Measurements from ENCODE around the gene FAM9B. TPM values are rescaled to one million over a fixed set of nuclear protein-coding genes. Genes with fewer than 3 reads are reported as not detected.

The FAM9B gene
- total RNA-seq, 2 donors from 2014 or later: not detected

DNA sequence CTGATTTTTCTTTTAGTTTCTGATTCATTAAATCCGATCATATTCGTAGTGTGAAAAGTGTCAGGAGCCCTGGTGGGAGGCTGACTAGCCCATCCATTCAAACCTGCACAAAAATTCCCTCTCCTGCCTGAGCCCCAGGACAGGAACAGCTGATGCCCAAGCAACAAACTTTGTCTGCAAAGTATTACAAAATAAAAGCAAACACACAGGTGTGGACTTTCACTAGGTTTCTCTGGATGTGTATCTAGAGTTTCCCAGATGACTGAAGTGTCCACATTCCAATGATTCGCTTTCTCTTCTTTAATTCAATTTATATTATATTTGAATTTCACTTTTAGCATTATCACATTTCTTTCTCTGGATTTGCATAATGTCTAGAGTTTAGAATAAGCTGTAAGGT, 18.2 kb upstream of the FAM9B start:
- H3K27ac ChIP-seq (ENCODE audit: low read depth, low read length): no peak overlapping the region
- H3K27me3 Mint-ChIP-seq (ENCODE audit: insufficient read depth): no peaks in the 10 kb centered on the region
- H3K4me1 Mint-ChIP-seq: no peaks in the 10 kb centered on the region
- no peaks in the 10 kb centered on the region for H3K27me3 ChIP-seq (ENCODE audit: control insufficient read depth, insufficient read depth, low read length, poor library complexity, severe bottlenecking)
- H3K9me3 ChIP-seq (ENCODE audit: control insufficient read depth, low read length): no peaks in the 10 kb centered on the region
- no peaks in the 10 kb centered on the region for H3K36me3 ChIP-seq (ENCODE audit: control insufficient read depth, insufficient read depth, low read length)
- no peaks in the 10 kb centered on the region for H3K36me3 Mint-ChIP-seq (ENCODE audit: low read depth)
- no peak overlapping the region for H3K4me3 ChIP-seq (ENCODE audit: low read length)
- H3K4me1 ChIP-seq (ENCODE audit: control insufficient read depth, insufficient read depth, low read length): no peaks in the 10 kb centered on the region
- no peak overlapping the region for H3K27ac Mint-ChIP-seq
- no peak overlapping the region for H3K9ac ChIP-seq (ENCODE audit: extremely low read depth, low read length, poor library complexity, severe bottlenecking)
- 86% methylated on average over 2 of the region's 3 CpGs; no CpG with 5 or more reads in 1 of the 2 experiments for WGBS, 2 experiments (ENCODE audit: insufficient coverage in 1 of 2, insufficient read length in 1 of 2)
- DNase-seq: no peak
- H3K9me3 Mint-ChIP-seq: peaks cover 11% of the 10 kb centered on the region
- H3K4me3 Mint-ChIP-seq: no peak overlapping the region
- TF ChIP-seq CTCF (conservative IDR thresholded peaks at IDR 0.05): no peak

- Histone ChIP-seq H3K27ac (ENCODE audit: low read depth, low read length) (no peak overlapping the region), H3K4me1 (ENCODE audit: control insufficient read depth, insufficient read depth, low read length) (no peaks in the 10 kb centered on the region), H3K9ac (ENCODE audit: extremely low read depth, low read length, poor library complexity, severe bottlenecking) (no peak overlapping the region), H3K27me3 (ENCODE audit: control insufficient read depth, insufficient read depth, low read length, poor library complexity, severe bottlenecking) (no peaks in the 10 kb centered on the region), H3K9me3 (ENCODE audit: control insufficient read depth, low read length) (no peaks in the 10 kb centered on the region), H3K4me3 (ENCODE audit: low read length) (no peak overlapping the region), H3K36me3 (ENCODE audit: control insufficient read depth, insufficient read depth, low read length) (no peaks in the 10 kb centered on the region)
- Mint-ChIP-seq H3K27ac (no peak overlapping the region), H3K36me3 (ENCODE audit: low read depth) (no peaks in the 10 kb centered on the region), H3K4me3 (no peak overlapping the region), H3K27me3 (ENCODE audit: insufficient read depth) (no peaks in the 10 kb centered on the region), H3K4me1 (no peaks in the 10 kb centered on the region), H3K9me3 (peaks cover 10% of the 10 kb centered on the region)
- no peak for DNase-seq
- 96% methylated on average over 2 of the region's 3 CpGs; no CpG with 5 or more reads in 1 of the 2 experiments for WGBS, 2 experiments (ENCODE audit: insufficient coverage in 1 of 2, insufficient read length in 1 of 2)
- no peak for TF ChIP-seq CTCF (conservative IDR thresholded peaks at IDR 0.05)
Measured at GRCh38 chrX:9050331-9050730, 16.4 kb upstream of the FAM9B start.

DNA sequence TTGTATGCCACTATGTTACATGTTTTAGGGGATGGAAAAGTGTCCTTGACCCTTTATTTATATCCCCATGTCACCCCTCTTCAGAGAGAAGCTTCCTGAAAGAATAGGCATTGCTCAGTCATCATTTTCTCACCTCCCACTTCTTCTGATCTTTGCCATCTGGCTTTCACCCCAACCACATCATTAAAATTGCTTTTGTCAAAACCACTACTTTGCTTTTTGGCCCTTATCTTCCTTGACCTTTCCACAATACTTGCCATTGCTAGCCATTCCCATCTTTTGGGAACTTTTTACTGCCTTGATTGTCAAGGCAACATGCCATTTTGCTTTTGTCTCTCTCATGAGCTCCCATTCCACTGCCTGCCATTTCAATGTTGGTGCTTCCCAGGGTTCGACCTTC, 14.9 kb upstream of the FAM9B start:
- no peaks in the 10 kb centered on the region for H3K4me1 ChIP-seq (ENCODE audit: control insufficient read depth, insufficient read depth, low read length)
- no peak overlapping the region for H3K27ac ChIP-seq (ENCODE audit: low read depth, low read length)
- H3K4me3 ChIP-seq (ENCODE audit: low read length): no peak overlapping the region
- H3K36me3 ChIP-seq (ENCODE audit: control insufficient read depth, insufficient read depth, low read length): no peaks in the 10 kb centered on the region
- 85% methylated on average over 1 of the region's 1 CpG; no CpG with 5 or more reads in 1 of the 2 experiments for WGBS, 2 experiments (ENCODE audit: insufficient coverage in 1 of 2, insufficient read length in 1 of 2)
- no peaks in the 10 kb centered on the region for H3K4me1 Mint-ChIP-seq
- no peak overlapping the region for H3K27ac Mint-ChIP-seq
- no peaks in the 10 kb centered on the region for H3K36me3 Mint-ChIP-seq (ENCODE audit: low read depth)
- H3K9me3 Mint-ChIP-seq: peaks cover 10% of the 10 kb centered on the region
- no peaks in the 10 kb centered on the region for H3K27me3 ChIP-seq (ENCODE audit: control insufficient read depth, insufficient read depth, low read length, poor library complexity, severe bottlenecking)
- TF ChIP-seq CTCF (conservative IDR thresholded peaks at IDR 0.05): no peak
- no peaks in the 10 kb centered on the region for H3K27me3 Mint-ChIP-seq (ENCODE audit: insufficient read depth)
- no peak overlapping the region for H3K4me3 Mint-ChIP-seq
- H3K9ac ChIP-seq (ENCODE audit: extremely low read depth, low read length, poor library complexity, severe bottlenecking): no peak overlapping the region
- no peaks in the 10 kb centered on the region for H3K9me3 ChIP-seq (ENCODE audit: control insufficient read depth, low read length)
- DNase-seq: no peak
